SU-DHL-6 (cell line): ENCODE measurements around the gene ALDOA.
"Not testable (repeated sequence)": the region's sequence is repeated elsewhere in the genome, so short reads cannot be mapped to it uniquely, and the experiment has no call there.

Source experiments
- H2AFZ ChIP-seq: fragments of 200-600 bp; sonication (generic); 2 replicates; pipeline ENCODE4 v1.6.1; 2014; ENCODE audit warnings: low read depth, mild to moderate bottlenecking, moderate library complexity, mixed read lengths, antibody characterized with exemption, low read length; ENCODE audit not compliant: severe bottlenecking
- H3F3A ChIP-seq: fragments of 200-600 bp; shearing (Covaris generic); 2 replicates; pipeline ENCODE4 v1.6.0; 2016; ENCODE audit warnings: antibody characterized with exemption, mild to moderate bottlenecking; ENCODE audit not compliant: insufficient read depth
- H3K27ac ChIP-seq: fragments of 200-600 bp; sonication (generic); 2 replicates; pipeline ENCODE4 v1.5.1; 2016; ENCODE audit warnings: low read depth, mild to moderate bottlenecking, low read length, moderate library complexity, mixed read lengths
- H3K27me3 ChIP-seq: fragments of 200-600 bp; sonication (generic), shearing (Covaris generic); 2 replicates; pipeline ENCODE4 v1.6.0; 2014; ENCODE audit warnings: mild to moderate bottlenecking, low read length
- H3K36me3 ChIP-seq: fragments of 200-600 bp; sonication (generic); 2 replicates; pipeline ENCODE4 v1.6.1; 2014; ENCODE audit warnings: mild to moderate bottlenecking, low read length, mixed read lengths
- H3K4me2 ChIP-seq: fragments of 300-600, 200-600 bp; shearing (Covaris generic), sonication (generic); 2 replicates; pipeline ENCODE4 v1.6.0; 2014; ENCODE audit warnings: low read length, low read depth, mild to moderate bottlenecking; ENCODE audit not compliant: poor library complexity, severe bottlenecking
- H3K4me3 ChIP-seq: fragments of 200-600 bp; sonication (generic); 2 replicates; pipeline ENCODE4 v1.5.1; 2014; ENCODE audit warnings: antibody characterized with exemption, low read length, mild to moderate bottlenecking, mixed read lengths; ENCODE audit not compliant: insufficient read depth, poor library complexity, severe bottlenecking
- H3K79me2 ChIP-seq: fragments of 200-600 bp; sonication (generic); 2 replicates; pipeline ENCODE4 v1.6.1; 2014; ENCODE audit warnings: mild to moderate bottlenecking, low read length, moderate library complexity; ENCODE audit not compliant: insufficient read depth
- H3K9ac ChIP-seq: fragments of 200-600 bp; sonication (generic); 2 replicates; pipeline ENCODE4 v1.7.0; 2014; ENCODE audit warnings: mild to moderate bottlenecking, low read length
- H3K9me2 ChIP-seq: fragments of 200-600 bp; sonication (generic); replicated peaks from 2 replicates; pipeline ENCODE4 v1.6.1; 2014; ENCODE audit warnings: low read length; ENCODE audit not compliant: insufficient read depth
- H3K9me3 ChIP-seq: fragments of 200-600 bp; sonication (generic); 2 replicates; pipeline ENCODE4 v1.6.1; 2014; ENCODE audit warnings: low read length, mixed read lengths; ENCODE audit not compliant: insufficient read depth
- H4K20me1 ChIP-seq: fragments of 200-600 bp; sonication (generic); 2 replicates; pipeline ENCODE4 v1.6.1; 2014; ENCODE audit warnings: low read depth, mild to moderate bottlenecking, antibody characterized with exemption, low read length, moderate library complexity, mixed read lengths
- EZH2phosphoT487 ChIP-seq: fragments of 200-600 bp; sonication (generic), shearing (Covaris generic); conservative IDR thresholded peaks from 2 replicates; pipeline ENCODE4 v1.6.1; 2018; ENCODE audit warnings: mild to moderate bottlenecking, antibody characterized with exemption, low read length, moderate library complexity, mixed read lengths
- TF ChIP-seq, protein P1 (sequence below): fragments of 200-600 bp; sonication (generic); IDR thresholded peaks from one replicate; pipeline ENCODE4 v1.5.1; 2017; ENCODE audit warnings: antibody characterized with exemption, mild to moderate bottlenecking, low read length, moderate library complexity; ENCODE audit not compliant: insufficient read depth, poor library complexity, severe bottlenecking

Gene ALDOA

DNA sequence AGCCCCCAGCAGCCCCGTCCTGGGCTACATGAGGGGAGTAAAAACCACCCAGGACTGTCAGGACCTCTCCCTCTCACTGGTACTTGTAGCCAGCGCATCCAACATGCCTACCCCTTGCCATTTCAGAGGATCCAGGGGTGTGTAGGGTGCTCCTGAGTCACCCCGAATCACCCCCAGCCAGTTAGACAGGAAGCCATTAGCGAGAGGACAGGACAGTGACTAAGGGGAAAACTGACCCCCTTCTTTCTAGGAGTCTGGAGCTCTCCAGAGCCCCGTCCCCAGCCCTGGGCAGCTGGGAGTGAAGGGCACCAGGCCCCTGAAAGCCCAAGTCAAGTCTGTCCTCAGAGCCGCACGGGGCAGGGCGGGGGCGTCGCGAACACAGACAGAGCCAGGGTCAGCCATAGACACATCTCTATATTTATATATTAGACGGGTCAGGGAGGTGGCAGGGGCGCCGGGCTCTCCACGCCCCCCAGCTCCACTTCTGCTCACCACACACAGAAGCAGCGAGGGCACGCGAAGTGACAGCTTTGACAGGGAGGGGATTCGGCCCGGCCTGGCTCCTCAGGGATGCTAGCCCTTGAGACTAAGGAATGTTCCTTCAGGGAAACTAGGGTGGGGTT, 48.3 kb downstream of the ALDOA start:
- no peak overlapping the region for H3K9ac ChIP-seq
- H3K4me3 ChIP-seq, result no peak overlapping the region
- no peaks in the 10 kb centered on the region for H3K36me3 ChIP-seq
- H3F3A ChIP-seq, result peaks cover 7% of the 10 kb centered on the region; the same call in 1 of the 2 replicates
- no peaks in the 10 kb centered on the region for H3K27me3 ChIP-seq
- H2AFZ ChIP-seq, result no peak overlapping the region
- TF ChIP-seq EZH2phosphoT487, result no peak
- TF ChIP-seq, protein P1, sequence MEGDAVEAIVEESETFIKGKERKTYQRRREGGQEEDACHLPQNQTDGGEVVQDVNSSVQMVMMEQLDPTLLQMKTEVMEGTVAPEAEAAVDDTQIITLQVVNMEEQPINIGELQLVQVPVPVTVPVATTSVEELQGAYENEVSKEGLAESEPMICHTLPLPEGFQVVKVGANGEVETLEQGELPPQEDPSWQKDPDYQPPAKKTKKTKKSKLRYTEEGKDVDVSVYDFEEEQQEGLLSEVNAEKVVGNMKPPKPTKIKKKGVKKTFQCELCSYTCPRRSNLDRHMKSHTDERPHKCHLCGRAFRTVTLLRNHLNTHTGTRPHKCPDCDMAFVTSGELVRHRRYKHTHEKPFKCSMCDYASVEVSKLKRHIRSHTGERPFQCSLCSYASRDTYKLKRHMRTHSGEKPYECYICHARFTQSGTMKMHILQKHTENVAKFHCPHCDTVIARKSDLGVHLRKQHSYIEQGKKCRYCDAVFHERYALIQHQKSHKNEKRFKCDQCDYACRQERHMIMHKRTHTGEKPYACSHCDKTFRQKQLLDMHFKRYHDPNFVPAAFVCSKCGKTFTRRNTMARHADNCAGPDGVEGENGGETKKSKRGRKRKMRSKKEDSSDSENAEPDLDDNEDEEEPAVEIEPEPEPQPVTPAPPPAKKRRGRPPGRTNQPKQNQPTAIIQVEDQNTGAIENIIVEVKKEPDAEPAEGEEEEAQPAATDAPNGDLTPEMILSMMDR, result no peak
- no peaks in the 10 kb centered on the region for H3K9me3 ChIP-seq
- H3K27ac ChIP-seq, result no peak overlapping the region
- no peak overlapping the region for H3K4me2 ChIP-seq
- no peaks in the 10 kb centered on the region for H3K9me2 ChIP-seq
- no peaks in the 10 kb centered on the region for H4K20me1 ChIP-seq
- no peaks in the 10 kb centered on the region for H3K79me2 ChIP-seq

DNA sequence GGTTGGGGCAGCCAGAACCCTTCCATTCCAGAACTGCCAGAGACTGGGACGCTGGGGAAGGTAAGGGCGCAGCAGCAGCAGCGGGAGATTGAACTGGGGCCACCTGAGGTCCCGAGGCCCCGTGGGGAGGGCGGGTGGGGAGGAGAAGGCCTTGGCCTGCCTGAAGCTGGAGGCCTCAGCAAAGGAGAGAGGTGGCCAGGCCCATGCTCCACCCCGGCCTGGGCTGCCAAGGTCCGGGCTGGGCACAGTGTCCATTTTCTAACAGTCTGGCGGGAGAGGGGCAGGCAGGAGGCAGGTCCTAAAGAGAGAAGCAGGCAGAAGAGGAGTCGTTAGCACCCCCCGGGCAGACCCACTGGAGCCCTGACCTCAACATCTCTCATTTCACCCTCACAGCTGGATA, 48.9 kb downstream of the ALDOA start:
- no peaks in the 10 kb centered on the region for H3K27me3 ChIP-seq
- no peak overlapping the region for H2AFZ ChIP-seq
- no peak overlapping the region for H3K4me3 ChIP-seq
- peaks cover 7% of the 10 kb centered on the region; the same call in 1 of the 2 replicates for H3F3A ChIP-seq
- H3K9ac ChIP-seq, result no peak overlapping the region
- 0 out of 2 replicates have a peak overlapping the region, but pooled peaks have one; percentile 18 for H3K27ac ChIP-seq
- H3K79me2 ChIP-seq, result no peaks in the 10 kb centered on the region
- H3K9me2 ChIP-seq, result no peaks in the 10 kb centered on the region
- TF ChIP-seq, protein P1, result no peak
- no peak for TF ChIP-seq EZH2phosphoT487
- no peaks in the 10 kb centered on the region for H4K20me1 ChIP-seq
- no peaks in the 10 kb centered on the region for H3K36me3 ChIP-seq
- no peaks in the 10 kb centered on the region for H3K9me3 ChIP-seq
- H3K4me2 ChIP-seq, result no peak overlapping the region

DNA sequence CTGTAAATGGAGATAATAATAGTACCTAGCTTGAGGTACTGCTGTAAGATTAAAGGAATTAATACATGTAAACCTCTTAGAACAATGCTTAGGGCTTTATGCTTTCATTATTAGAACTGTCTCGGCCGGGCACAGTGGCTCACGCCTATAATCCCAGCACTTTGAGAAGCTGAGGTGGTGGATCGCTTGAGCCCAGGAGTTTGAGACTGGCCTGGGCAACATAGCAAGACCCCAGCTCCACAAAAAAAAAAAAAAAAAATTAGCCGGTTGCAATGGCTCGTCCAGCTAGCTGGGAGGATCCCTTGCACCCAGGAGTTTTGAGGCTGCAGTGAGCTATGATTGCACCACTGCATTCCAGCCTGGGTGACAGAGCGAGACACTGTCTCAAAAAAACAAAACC, 49.3 kb downstream of the ALDOA start:
- not testable (repeated sequence) for H4K20me1 ChIP-seq, H3K27me3 ChIP-seq, H3K79me2 ChIP-seq, H3F3A ChIP-seq, H3K9ac ChIP-seq, H3K36me3 ChIP-seq, H3K4me3 ChIP-seq, H3K9me3 ChIP-seq, H2AFZ ChIP-seq, H3K9me2 ChIP-seq
- 0 out of 2 replicates have a peak overlapping the region, but pooled peaks have one; percentile 18 for H3K27ac ChIP-seq
- peak overlapping the region; percentile 14 for H3K4me2 ChIP-seq

DNA sequence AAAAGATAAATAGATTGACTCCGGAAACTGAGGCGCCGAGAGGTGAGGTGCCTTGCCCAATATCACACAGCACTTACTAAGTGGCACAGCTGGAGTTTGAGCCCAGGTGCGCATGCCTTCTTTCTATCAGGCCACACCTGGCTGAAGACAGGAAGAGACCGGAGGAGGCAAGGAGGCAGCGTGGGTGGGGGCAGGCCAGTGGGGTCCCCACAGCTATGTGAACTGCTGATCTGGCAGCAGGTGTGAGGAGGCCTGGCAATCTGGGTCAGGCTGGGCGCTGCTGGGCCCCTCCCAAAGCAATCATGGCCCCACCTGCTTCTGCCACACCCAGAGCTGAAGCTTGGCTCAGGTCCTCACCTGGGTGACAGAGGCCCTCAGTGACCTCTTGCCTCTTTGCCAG, 49.7 kb downstream of the ALDOA start:
- peak overlapping the region; percentile 41; the same call in 1 of the 2 replicates for H3K27ac ChIP-seq

More for the DNA sequence above, 49.7 kb downstream of the ALDOA start:
- Histone ChIP-seq H4K20me1 (no peaks in the 10 kb centered on the region), H3K9me2 (no peaks in the 10 kb centered on the region), H3K4me3 (no peak overlapping the region), H3K9ac (no peak overlapping the region), H3K27me3 (no peaks in the 10 kb centered on the region), H3K4me2 (peak overlapping the region; percentile 14), H3K79me2 (no peaks in the 10 kb centered on the region), H3K36me3 (no peaks in the 10 kb centered on the region), H2AFZ (no peak overlapping the region), H3K9me3 (no peaks in the 10 kb centered on the region), H3F3A (peaks cover 7% of the 10 kb centered on the region)
- TF ChIP-seq, protein P1, result no peak
- no peak for TF ChIP-seq EZH2phosphoT487
